GM23248 (cell line): ENCODE data around the gene MGAM2.

Source experiments
- EZH2 ChIP-seq: fragments of 200-600 bp; sonication (generic); IDR thresholded peaks from 2 replicates; pipeline ENCODE4 v1.6.1; 2018; ENCODE audit warnings: antibody characterized with exemption, mild to moderate bottlenecking; ENCODE audit not compliant: insufficient read depth, poor library complexity, severe bottlenecking
- EZH2phosphoT487 ChIP-seq: fragments of 200-600 bp; sonication (generic); IDR thresholded peaks from 2 replicates; pipeline ENCODE4 v1.6.1; 2018; ENCODE audit warnings: antibody characterized with exemption, moderate library complexity, mild to moderate bottlenecking, low read depth; ENCODE audit not compliant: insufficient read depth

GRCh38 chr7:142180426-142180825, 68.9 kb downstream of the MGAM2 start:
- TF ChIP-seq EZH2phosphoT487 (no peak), EZH2 (no peak)
